HG03565 (cell line): ENCODE measurements around the gene EPS15.

ENCODE experiments used
- ATAC-seq: cut with Tn5 transposase; IDR thresholded peaks from one replicate; pipeline ENCODE4 v1.9.1; 2021; ENCODE audit warnings: mild to moderate bottlenecking, moderate library complexity; ENCODE audit not compliant: unreplicated experiment

EPS15 gene

DNA sequence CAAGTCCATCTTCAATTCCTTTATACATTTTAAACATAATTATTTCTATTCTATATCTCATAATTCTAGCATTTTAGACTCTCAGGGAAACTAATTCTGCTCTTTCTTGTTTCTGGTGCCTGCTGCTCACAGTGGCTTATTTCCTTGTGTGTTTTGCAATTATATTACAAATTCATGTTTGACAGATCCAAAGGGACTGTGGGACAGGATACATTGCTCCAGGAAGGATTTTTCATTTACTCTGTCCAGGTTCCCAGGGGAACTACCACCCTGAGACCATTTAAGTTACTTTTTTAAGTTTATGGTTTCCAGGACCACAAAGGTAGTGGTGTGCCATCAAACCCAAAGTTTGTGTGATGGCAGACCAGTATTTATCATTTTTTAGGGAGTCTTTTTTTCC lies 195.3 kb downstream of the EPS15 start:
- ATAC-seq = no peak

- ATAC-seq = no peak
These were observed 196.5 kb downstream of the EPS15 start for GRCh38 chr1:51322417-51323101.

DNA sequence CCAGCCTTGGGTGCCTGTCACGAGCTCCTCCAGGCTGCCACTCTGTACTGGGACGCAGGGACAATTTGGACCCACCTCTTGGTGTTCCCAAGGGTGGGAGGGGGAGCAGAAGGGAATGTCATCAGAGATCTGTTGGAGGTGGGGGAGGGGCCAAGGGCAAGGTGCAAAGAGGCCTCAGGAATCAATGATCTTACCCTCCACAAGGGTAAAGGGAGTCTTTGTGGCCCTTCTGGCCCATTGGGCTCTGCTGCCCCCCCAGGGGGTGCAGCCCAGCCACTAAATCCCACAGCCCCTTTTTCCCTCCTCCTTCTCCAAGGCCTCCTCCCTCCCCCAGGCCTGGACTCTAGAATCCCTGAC lies 197.2 kb downstream of the EPS15 start:
- ATAC-seq = no peak

DNA sequence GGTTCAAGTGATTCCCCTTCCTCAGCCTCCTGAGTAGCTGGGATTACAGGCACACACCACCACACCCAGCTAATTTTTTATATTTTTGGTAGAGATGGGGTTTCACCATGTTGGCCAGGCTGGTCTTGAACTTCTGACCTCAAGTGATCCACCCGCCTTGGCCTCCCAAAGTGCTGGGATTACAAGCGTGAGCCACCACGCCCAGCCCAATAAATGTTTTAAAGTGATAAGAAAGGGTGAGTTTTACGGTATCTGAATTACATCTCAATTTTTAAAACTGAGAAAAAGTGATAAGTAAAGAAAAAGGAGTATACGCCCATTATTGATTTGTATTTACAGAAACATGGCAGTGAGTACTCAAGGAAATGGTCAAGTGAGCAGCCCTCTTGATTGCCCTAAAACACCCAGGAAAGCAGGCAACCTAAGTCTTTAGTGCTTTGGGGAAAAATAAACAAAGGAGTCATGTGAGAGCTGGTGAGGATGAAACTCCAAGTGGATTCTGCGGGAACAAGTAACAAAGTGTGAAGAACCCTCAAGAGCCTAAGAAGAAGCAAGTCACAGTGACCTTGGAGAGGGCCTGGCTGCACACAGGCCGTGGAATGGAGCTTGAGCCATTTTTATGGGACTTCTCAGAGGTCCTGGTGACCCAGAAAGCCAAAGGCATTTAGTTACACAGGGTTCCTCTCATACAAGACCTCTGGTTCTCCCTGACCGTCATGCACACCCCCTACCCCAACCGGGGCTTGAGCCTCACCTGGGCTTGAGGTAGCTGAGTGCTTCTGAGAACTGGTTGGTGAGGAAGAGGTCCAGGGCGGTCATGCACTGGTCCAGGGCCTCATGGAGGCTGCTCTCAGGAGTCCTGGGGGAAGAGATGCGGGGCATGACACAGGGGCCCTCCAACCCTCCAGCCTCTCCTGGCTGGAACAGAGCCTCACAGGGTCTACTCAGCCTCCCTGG lies 197.8 kb downstream of the EPS15 start:
- no peak for ATAC-seq

GRCh38 chr1:51317798-51318197 lies 201.3 kb downstream of the EPS15 start:
- no peak for ATAC-seq

GRCh38 chr1:51316846-51317120 lies 202.3 kb downstream of the EPS15 start:
- ATAC-seq = no peak

- no peak for ATAC-seq
These were observed 202.8 kb downstream of the EPS15 start for GRCh38 chr1:51316113-51316845.

GRCh38 chr1:51314974-51315373 lies 204.1 kb downstream of the EPS15 start:
- ATAC-seq = no peak

DNA sequence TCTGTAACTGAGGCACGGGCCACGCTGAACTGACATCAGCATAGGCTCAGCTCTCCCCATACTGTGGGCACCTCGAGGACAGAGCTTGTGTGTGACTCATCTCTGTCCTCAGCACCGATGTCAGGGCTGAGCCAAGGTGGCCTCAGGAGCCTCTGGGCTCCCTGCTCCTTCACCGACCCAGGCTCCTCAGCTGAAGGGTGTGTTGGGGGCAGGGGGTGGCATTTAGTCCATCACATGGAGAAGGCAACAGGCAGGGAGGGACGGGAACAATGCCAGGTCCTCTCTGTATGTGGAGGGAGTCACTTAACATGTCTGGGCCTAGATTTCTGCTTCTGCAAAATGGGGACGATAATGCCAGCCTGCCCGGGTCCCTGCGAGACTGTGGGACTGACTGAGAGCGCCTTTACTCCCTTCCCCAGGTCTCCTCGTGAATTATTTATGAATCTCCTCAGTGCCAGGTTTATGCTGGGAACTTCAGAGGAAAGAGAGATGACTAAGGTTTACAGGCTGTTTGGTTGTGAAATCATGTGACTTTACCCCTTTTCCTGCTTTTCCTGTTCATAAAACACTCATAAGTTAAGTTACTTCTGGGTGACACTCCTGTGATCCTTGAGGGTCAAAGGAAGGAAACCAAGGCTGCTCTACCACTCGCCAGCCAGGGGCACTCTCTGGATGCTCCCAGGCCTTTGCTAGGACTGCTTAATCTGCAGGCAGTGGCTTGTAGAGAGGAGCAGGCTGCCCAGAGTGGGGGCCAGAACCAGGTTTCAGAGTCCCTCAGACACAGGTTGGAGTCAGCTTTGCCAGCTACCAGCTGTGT lies 204.9 kb downstream of the EPS15 start:
- ATAC-seq = no peak

- no peak for ATAC-seq
These were observed 205.7 kb downstream of the EPS15 start for GRCh38 chr1:51313268-51313852.

DNA sequence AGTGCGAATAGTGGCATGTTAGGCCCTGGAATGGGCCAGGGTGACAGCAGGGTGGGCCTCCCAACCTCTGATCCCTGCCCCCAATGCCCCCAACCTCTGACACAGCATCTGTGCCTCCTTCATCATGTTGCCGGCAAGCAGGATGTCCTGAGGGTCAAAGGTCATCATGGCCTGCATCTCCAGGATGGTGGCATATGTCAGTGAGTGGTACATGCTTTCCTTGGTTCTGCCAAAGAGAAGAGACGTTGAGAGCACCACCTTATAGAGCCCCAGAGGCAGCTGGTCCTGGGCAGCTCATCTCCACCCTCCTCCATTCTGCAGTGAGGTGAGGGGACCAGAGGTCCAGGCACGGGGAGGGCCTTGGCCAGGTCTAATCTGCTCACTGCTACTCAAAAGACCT lies 206.3 kb downstream of the EPS15 start:
- ATAC-seq = no peak

DNA sequence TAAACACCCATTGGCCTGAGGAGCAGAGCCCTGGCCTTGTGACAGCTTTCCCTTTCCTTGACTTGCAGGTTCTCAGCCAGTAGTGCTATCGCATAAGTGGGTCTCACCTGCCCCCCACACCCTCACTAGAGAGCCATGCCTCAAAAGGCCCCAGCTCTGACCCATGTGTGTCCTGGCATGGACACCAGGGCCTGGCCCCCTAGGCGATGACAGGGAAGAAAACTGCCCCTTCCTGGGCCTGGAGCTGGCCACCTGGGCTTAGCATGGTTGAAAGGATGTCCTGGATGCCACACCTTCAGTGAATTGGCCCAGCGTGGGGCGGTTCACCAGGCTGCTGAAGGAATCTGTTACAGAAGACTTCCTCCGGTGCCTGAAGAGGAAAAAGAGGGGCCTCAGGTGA lies 207.2 kb downstream of the EPS15 start:
- no peak for ATAC-seq

DNA sequence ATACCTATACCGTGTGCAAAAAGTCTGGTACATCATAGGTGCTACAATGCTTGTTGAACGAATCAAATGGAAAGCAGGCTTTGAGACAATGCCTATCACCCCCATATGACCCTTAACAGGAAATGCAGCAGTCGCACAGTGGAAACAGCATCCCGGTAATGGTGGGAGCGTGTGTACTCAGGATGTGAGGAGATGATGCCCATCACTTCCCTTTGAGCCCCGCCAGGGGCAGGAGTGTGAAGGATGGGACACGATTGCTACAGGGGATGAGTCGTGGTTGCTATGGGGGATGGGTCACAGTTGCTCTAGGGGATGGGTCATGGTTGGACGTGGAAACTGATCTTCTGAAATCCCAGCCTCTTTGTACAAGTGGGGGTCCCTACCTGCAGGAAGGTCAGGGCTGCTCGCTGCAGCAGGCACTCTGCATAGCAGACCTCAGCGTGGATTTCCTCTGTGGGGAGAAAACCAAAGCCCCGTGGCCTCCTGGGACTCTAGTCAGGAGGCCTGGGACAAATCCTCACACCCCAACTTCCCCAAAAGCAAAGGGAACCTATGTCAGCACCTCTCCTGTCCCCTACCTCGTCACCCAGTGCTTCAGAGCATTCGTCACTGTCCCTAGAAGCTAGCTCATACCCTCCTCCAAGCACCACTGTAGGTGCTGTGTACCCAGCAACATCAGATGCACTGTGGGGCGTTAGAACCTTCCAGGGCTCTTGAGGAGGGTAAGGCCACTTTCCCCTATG lies 208.0 kb downstream of the EPS15 start:
- ATAC-seq = no peak

DNA sequence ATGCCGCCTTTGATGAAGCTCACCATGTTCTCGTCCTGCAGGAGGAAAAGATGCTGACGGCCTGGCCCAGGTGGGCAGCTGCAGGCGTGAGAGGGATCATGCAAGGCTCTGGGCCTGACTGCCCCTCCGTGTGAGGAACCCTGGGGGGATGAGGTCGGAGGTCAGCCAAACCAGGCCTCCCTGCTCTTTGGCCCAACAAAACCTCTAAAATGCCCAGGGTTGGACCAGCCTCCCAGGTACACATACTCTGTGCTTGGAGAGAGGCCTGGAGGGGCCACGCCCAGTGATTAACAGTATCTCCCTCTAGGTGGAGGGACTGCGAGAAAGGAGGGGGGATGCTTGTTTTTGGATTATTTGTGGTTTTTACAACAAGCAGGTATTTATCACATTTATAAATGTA lies 209.8 kb downstream of the EPS15 start:
- ATAC-seq = no peak

- ATAC-seq = no peak
These were observed 210.4 kb downstream of the EPS15 start for GRCh38 chr1:51308636-51309035.

DNA sequence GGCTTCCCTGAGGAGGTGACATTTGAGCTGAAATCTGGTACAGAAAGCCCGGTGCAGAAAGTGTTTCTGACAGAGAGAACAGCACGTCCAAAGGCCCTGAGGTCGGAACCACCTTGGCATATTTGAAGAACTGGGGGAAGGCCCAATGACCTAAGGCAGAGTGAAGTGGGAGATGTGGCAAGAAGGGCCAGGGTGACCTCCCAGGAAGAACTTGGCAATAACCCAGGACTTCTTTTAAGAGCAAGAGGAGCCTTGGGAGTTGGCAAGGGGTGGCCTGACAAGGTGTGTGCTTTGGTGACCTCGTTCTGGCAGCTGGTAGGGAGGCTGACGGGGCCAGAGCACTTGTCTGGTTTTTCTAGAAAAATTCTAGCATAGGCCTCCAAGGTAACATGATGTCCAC lies 212.1 kb downstream of the EPS15 start:
- ATAC-seq = no peak

DNA sequence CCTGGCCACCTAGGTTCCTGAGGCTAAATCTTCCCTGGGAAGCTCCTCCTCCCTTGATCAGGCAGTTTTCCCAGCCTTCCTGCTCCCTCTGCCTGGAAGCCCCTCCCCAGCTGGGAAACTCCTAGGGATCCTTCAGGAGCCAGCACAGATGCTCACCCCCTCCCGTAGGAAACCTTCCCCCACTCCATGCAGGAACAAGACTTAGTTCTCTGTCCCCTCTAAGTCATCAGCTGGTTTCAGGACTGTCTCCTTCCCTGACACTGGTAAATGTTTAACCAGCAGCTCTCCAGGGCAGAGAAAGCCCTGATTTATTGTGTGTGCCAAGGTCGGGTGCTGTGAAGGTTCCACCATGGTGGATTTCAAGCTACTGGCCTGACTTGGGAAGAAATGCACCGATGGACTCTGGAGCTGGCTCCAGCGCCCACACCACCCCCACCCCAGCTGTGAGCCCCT lies 213.7 kb downstream of the EPS15 start:
- ATAC-seq = no peak

DNA sequence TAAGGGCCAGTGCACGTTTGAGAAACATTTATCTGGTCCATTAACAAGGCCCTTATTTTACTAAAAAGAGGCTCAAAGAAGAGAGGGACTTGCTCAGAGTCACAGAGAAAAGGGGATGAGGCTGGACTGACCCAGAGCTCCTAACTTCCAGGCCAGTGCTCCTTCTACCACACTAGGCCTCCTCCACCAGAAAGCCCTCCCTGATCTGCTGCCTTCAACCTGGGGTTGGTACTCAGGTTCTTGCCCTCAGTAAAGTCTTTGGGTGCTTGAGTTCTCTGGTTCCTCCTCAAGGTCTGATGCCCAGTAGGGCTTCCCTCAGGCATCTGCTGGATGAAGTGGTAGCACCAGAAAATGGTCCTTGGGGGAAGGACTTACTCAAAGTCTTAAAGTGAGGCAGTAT lies 214.7 kb downstream of the EPS15 start:
- ATAC-seq = no peak
